GM21381 (cell line): ENCODE measurements around the gene RSF1.

Experiments
- ATAC-seq: cut with Tn5 transposase; IDR thresholded peaks from one replicate; pipeline ENCODE4 v1.9.1; 2021; ENCODE audit warnings: mild to moderate bottlenecking, moderate library complexity; ENCODE audit not compliant: unreplicated experiment

RSF1 gene

GRCh38 chr11:77806415-77806814 lies 14.1 kb downstream of the RSF1 start:
- no peak for ATAC-seq

GRCh38 chr11:77801477-77801876 lies 19.0 kb downstream of the RSF1 start:
- ATAC-seq, result no peak

- ATAC-seq, result no peak
Observed at GRCh38 chr11:77800449-77800848, 20.1 kb downstream of the RSF1 start.

GRCh38 chr11:77799338-77799737 lies 21.2 kb downstream of the RSF1 start:
- no peak for ATAC-seq

GRCh38 chr11:77793972-77794371 lies 26.6 kb downstream of the RSF1 start:
- no peak for ATAC-seq

GRCh38 chr11:77791301-77791700 lies 29.2 kb downstream of the RSF1 start:
- no peak for ATAC-seq

- ATAC-seq, result no peak
Observed at GRCh38 chr11:77789731-77790476, 30.6 kb downstream of the RSF1 start.

GRCh38 chr11:77789061-77789730 lies 31.3 kb downstream of the RSF1 start:
- ATAC-seq, result no peak

- no peak for ATAC-seq
Observed at GRCh38 chr11:77784572-77784971, 36.0 kb downstream of the RSF1 start.

GRCh38 chr11:77783025-77783424 lies 37.5 kb downstream of the RSF1 start:
- ATAC-seq, result no peak

GRCh38 chr11:77779935-77780334 lies 40.6 kb downstream of the RSF1 start:
- no peak for ATAC-seq

GRCh38 chr11:77778549-77778948 lies 42.0 kb downstream of the RSF1 start:
- ATAC-seq, result no peak

GRCh38 chr11:77778118-77778517 lies 42.4 kb downstream of the RSF1 start:
- no peak for ATAC-seq

GRCh38 chr11:77776455-77776854 lies 44.1 kb downstream of the RSF1 start:
- ATAC-seq, result no peak

- no peak for ATAC-seq
Observed at GRCh38 chr11:77775936-77776335, 44.6 kb downstream of the RSF1 start.

GRCh38 chr11:77771135-77771534 lies 49.4 kb downstream of the RSF1 start:
- no peak for ATAC-seq

GRCh38 chr11:77770629-77771028 lies 49.9 kb downstream of the RSF1 start:
- no peak for ATAC-seq

- no peak for ATAC-seq
Observed at GRCh38 chr11:77762426-77762825, 58.1 kb downstream of the RSF1 start.

GRCh38 chr11:77761491-77761890 lies 59.0 kb downstream of the RSF1 start:
- no peak for ATAC-seq

GRCh38 chr11:77758331-77758730 lies 62.2 kb downstream of the RSF1 start:
- no peak for ATAC-seq

- no peak for ATAC-seq
Observed at GRCh38 chr11:77753230-77753629, 67.3 kb downstream of the RSF1 start.

- ATAC-seq, result no peak
Observed at GRCh38 chr11:77752516-77752915, 68.0 kb downstream of the RSF1 start.
